GM21390 (cell line): Measurements from ENCODE around the gene IFIT1B.
A peak's percentile ranks its signal among the peaks of the same experiment; 100 is the strongest.

Experiments
- ATAC-seq: cut with Tn5 transposase; IDR thresholded peaks from one replicate; pipeline ENCODE4 v1.9.1; 2021; ENCODE audit not compliant: unreplicated experiment

Gene IFIT1B

DNA sequence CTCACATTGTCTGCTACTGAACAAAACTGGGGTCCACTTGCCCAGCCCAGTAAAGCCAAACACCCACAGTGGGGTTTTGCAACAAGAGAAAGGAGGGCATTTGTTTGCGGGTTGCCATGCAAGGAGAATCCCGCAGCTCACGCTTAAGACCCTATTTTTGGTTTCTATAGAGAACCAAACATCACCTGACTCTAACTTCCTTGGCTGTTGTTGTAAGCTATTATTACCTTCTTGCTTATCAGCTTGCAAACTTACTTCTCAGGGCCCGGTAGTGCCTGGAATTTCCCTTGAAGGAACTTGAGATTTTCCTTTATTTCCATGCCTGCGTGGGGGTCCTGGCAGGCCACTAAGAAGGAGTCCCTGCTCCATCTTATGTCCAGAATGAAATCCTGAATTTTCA is 29.4 kb upstream of the IFIT1B start:
- no peak for ATAC-seq

DNA sequence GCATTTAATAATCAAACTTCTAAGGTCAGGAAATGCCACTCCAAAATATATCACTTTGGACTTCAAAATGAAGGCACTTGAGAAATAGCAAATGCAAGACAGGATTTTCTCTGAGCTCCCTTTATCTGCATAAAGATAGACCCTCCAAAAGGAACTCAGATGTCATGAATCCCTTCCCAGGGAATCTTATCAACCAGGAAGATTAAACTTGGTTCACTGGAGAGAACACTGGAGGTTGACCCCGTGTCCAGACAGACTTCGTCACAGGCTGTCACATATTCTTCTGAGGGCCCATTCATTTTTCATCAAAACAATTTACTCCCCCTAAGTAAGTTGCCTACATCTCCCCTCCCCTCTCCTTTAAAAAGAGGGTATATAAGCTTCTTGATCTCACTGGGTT is 28.9 kb upstream of the IFIT1B start:
- ATAC-seq, result no peak

DNA sequence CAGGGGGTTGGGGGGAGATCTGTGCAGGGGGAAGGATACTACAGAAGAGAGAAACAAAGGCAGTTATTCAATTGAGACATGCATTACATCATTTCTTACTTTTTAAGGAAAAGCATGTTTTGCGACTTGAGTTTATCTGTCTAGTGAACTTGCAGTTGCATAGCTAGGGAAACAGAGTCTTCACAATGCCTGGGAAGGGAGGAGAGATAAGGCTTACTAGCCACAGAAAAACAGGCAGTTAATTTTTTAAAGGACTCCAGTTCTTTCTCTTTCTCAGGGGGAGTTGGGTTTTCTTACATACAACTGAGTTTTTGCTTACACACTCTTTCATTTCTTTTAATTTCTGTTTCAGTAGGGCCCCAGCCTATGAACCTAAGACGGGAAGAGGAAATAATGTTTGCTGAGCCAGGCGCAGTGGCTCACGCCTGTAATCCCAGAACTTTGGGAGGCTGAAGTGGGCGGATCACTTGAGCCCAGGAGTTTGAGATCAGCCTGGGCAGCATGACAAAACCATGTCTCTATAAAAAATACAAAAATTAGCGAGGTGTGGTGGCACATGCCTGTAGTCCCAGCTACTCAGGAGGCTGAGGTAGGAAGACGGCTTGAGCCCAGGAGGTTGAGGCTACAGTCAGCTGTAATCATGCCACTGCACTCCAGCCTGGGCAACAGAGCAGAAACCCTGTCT is 27.1 kb upstream of the IFIT1B start:
- ATAC-seq, result peak; percentile 41

DNA sequence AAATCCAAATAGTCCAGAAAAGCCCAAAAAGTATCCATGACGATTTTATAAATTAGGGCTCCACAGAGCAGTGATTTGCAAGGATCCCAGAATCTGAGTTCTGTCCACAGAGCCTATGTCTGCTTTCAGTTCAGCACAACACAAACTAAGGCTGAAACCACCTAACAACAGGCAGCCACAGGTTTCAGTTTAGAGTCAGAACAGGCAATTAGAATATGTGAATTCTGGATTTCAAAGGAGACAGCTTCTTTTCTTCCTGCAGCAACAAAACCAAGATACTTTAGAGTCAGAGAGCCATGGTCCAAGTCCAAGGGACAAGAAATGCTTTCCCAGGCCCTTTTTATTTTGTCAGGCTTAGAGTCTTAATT is 26.5 kb upstream of the IFIT1B start:
- ATAC-seq, result peak; percentile 82

DNA sequence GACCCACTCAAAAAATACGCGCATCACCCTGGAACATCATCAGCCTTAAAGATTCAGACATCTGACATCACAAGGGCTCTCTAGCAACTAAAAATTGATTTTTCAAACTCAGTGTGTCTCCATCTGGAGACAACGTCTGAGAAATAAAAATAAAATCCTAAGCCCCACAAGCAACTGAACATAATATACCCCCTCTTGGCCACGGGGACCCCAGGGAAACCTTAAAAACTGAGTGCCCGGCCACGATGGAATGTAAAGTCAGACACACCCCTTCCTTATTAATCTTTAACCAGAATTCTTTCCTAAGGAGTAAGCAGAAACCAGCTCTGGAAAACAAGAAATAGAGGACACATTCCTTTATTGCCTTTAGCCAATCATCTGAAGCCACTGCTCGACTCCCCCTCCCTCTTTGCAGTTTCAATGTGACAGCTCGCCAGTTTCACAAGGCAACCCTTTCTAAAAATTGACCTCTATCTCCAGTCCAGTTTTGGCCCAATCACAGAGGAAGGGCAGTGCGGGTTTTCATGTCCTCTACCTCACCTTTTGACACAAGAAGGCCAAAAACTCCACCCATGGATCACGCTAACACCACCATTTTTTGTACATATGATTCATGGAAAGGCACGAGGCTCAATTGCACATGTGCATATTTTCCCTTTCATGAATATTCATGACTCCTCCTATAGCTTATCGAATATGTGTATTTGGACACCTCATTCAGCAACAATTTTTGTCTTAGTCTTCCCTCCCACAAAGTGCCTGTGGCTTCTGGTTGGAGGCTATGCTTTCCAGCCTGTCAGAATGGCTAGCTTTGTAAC is 25.9 kb upstream of the IFIT1B start:
- no peak for ATAC-seq

DNA sequence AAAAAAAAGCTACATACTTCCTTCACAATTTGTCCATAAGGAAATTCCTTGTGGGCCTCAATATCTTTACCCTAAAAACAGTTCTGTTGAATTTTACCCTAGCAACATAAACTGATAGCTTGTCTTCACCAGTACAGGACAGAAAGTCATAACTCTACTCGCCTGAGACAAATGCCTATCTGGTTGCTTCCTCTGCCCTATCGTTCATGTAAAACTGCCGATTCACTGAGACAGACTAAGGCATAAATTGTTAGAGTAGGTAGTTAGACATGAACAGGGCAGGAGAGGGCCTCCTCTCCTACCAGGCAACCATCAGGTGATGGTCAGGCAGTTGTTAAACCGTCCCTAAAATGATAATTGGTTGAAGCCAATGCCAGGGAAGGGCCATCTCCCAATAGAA is 25.1 kb upstream of the IFIT1B start:
- no peak for ATAC-seq

DNA sequence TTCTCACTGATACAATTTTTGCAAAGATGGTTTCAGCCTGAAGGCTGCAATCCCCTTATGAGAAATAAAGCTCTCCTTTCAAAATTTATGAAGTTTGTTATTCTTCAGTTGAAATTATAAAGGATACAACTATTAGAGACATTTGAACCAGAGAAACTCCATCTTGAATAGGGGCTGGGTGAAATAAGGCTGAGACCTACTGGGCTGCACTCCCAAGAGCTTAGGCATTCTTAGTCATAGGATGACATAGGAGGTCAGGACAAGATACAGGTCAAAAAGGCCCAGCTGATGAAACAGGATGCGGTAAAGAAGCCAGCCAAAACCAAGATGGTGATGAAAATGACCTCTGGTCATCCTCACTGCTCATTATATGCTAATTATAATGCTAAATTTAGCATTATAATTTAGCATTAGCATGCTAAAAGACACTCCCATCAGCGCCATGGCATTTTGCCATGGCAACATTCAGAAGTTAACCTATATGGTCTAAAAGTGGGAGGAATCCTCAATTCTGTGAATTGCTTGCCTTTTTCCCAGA is 22.4 kb upstream of the IFIT1B start:
- no peak for ATAC-seq

DNA sequence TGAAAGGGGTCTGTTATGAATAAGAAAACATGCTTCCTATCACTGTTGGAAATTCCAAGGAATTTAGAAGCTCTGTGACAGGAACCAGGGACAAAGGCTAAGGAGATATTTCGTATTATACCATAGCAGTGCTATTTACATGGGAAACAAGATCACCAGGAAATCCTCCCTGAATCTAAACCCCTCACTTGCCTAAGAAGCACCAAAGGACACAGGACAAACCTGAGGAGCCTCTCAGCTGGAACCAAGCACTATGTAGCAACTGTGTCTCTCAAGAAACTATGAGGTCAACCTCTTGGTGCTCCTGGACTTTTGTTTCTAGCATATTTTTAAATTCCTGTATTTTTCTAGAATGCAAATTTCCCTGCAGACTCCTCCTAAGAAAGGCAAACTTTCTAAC is 20.8 kb upstream of the IFIT1B start:
- ATAC-seq, result no peak

DNA sequence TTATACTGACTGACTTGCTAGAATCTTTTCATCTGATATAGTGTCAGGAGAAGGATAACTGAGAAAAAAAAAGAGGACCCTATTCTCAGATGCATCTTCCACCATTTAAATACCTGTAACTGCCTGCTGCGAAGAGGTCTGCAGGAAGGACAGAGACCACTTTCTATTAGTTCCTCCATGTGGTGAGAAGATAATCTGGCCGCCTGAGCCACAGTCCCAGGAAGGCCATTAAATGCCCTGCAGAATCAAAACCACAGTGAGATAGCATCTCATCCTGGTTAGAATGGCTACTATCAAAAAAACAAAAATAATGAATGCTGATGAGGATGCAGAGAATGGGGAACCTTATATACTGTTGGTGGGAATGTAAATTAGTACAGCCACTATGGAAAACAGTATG is 19.9 kb upstream of the IFIT1B start:
- no peak for ATAC-seq

DNA sequence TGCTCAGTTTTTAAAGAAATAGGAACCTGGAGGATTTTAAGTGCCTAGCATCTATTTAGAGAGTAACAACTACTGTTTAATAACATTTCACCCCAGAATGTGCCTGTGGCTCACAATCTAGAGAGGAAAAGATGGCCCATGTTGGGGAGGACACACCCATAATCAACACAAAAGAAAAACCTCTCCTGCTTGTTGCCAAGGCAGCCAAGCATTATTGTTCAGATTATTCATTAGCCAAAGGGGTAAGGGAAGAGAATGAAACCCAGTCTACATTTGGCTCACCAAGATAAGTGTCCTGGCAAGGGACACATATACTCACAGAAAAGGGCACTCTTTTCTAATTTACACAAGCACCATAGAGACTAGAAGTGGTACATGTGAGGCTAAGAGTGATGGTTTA is 17.7 kb upstream of the IFIT1B start:
- no peak for ATAC-seq

DNA sequence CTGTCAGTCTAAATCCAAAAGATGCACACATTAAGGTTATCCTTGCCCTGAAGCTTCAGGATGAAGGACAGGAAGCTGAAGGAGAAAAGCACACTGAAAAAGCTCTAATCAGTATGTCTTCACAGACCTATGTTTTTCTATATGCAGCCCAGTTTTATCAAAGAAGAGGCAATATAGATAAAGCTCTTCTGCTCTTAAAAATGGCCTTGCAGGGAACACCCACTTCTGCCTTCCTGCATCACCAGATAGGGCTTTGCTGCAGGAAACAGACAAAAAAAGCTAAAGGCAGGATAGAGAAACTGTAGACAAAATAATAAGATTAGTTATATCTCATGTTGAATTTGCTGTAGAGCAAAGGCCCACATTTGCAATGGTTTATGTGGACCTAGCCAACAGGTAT is 14.9 kb upstream of the IFIT1B start:
- ATAC-seq, result no peak

DNA sequence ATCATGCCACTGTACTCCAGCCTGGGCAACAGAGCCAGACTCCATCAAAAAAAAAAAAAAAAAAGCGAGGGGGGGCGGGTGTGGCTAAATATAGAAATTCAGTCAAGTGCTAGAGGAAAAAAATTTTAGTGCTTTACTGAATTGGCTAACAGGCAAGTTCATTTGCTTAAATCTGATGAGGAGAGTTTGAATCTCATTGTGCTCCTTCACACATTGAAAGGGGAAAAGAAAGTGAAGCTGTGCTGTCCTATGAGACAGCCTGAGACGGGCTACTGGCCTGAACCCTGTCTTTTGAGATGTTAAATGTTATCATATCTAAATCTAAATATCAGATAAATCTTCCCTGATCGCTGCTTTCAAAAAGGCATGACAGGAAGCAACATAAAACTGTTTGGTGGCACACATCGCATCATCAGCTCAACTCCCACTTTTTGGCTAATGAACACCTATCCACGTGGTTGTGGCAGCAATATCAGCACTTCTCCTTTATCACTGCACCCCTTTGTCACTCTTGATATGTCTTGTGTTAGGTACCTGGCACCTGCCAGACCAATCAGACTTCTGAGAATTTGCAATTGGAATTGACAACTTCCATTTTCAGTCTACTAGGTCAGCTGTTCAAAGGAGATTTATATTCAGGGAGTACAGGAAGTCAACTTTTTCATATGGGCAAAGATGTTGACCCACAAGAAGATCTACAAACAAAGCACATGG is 14.0 kb upstream of the IFIT1B start:
- ATAC-seq, result peak; percentile 46

DNA sequence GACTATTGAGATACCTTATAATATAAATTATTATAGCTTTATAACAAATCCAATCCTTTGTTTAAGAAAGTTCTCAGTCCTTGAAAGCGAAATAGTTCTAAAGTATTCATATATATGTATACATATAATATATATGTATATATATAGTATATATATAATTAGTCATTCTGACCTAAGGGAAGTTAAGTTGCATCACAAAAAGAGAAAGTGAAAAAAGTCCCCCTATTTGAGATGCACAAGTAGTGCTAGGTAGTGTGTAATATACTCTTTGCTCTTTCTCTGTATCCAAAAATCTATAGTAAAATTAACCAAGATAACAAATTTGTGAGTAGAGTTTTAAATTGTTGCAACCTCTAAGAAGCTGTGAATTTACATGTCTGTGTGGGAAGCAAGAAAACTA is 13.3 kb upstream of the IFIT1B start:
- peak; percentile 41 for ATAC-seq

DNA sequence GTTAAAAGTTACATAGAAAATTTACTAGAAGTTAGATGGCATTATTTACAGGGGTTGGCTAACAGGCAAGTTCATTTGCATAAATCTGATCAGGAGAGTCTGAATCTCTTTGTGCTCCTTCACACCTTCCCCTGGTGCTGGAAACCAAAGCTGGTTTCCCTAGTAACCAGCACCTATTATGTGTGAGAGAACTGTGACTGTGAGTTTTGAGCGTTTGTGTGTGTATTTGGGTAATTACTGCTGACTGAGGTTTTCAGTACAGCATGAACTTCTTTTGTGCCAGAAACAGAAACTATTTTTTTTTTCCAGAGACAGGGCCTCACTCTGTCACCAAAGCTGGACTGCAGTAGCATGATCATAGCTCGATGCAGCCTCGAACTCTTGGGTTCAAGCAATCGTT is 10.3 kb upstream of the IFIT1B start:
- ATAC-seq, result peak; percentile 67

DNA sequence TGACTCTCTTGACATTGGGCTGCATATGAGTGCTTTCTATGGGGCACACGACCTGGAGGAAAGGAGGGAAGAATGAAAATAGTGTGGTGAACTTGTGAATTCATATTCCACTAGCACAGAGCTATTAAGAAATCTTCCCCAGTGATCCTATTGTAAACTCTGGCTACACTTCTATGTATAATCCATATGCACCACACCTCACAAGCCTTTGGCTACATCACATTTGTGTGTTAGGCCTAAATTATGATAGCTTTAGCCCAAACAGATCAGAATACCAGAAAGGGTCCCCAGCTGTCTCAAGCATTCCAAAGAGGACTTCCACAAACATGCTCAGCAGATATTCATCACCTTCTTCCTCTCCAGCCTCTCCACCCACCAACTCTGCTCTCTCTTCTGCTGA is 9.7 kb upstream of the IFIT1B start:
- ATAC-seq, result no peak

DNA sequence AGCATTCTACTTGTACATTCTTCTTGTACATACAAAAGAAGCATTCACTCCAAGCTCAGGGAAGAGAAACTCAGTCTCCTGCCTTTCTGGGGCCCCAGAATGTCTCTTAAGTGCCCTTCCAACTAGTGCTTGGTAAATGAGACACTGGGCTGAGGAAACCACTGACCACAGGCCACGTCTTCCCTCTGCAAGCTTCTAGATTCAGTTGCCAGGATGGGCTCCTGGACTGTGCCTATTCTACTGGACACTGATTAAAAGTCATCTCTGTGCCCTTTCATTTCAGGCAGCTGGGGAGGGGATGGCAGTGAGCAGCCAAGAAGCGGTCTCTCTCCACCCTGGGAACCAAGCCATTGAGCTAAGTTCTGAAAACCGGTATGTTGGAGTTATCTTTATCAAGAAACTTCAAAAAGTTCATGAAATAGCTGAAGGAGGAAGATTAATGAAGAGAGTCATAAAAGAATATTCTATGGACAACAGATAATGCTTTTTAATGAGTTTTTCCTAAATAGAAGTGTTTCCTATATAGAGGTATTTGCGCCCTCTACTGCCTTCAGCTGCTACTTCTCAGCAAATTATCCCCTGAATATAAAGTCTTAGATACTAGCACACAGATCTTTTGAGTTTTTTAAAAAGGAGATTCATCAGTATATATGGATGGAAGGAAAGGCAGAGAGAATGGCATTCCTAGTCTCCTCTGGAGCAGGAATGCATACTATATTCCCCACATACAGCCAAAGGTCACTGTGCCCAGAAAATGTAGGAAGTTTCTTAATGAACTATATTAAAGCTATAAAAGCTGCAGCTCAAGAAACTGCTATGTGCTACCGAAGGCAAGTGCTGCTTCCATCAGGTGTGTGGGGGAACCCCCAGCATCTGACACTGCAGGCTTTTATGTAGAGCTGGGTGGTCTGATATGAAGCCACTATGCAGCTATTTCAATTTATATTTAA is 8.4 kb upstream of the IFIT1B start:
- ATAC-seq, result no peak

DNA sequence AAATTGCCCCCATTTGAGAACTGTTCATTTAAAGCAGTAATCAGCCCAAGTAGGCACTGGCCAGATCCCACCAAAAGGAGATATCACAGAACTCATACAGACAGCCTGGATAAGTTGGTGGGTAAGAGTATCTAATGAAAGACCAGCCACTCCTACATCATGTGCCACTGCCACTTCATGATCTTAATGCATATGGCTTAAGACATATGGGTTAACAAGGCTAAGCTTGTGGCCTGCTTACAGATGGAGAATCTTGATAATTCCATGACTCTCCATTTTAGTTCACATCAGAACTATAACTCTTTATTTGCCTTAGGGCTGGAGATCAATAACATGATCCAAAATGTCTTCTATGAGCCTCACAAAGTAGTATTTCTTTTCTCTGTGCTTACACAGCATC is 6.8 kb upstream of the IFIT1B start:
- ATAC-seq, result no peak

DNA sequence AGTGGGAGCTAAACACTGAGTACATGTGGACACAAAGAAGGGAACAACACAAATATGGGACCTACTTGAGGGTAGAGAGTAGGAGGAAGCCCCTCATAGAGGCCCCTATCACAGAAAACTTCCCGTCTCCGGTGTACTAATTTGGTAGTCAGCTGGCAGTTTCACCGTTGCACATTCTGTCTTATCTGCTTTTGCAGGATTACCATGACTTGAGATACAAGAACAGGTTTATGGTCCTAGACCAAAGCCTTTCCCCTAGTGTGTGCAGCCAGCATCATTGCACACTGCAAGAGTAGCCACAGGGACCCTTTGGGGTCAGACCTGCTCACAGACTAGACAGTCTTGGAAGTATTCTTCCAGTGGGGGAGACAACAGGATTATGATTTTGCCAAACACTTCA is 5.9 kb upstream of the IFIT1B start:
- no peak for ATAC-seq

DNA sequence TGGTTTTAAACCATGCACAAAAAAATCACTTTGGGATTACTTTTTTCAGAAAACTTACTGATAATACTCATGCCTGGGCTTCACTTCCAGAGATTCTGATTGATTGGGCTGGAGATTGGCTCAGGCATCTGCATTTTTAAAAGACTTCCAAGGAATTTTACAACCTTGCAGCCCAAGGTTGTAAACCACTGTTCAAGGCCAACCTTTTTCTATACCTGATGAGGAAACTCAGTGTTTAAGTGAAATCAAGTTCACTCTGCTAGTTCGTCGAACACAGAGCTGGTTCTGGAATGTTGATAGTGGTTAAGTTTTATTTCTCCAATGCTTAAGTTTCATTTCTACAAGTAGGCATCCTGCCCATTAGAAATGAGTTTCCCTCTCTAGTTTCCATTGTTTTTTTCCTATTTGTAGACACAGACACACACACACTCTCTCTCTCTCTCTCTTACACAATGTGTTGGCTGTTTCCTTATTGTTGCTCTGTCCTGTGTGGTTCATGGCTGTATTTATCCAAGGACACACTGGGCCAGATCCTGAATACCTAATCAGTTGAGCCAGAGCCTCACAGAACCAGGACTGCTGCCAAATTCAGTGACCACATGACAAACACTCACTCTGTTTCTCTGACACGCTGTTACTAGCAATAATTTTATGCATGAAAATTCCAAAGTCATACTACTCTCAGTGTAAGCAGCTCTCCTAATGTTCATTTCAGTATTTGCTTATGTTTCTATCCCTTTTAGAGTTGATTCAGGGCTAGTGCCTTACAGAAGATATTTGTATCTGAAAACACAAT is 3.7 kb upstream of the IFIT1B start:
- ATAC-seq, result no peak

DNA sequence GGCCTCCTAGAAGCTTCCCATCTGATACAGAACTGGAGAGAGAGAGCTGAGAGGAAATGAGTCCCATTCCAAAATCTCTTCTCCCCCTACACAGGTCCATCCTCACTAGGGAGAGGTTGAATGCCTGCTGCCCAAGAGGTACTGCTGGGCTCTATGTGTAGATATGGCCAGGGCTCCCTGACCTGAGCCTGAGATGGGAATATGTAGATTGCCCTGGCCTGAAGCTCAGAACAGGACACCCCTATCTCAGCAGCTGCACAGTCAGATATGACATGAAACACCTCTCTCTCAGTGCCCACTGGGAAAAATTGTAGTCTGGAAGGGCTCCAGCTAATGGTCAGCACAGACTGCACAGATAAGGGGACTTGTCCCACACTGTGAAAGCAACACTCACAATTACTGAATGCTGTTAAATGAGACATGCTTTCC is 3.1 kb upstream of the IFIT1B start:
- no peak for ATAC-seq
